ENCODE results near the gene GPC3. TPM values are rescaled to one million over a fixed set of nuclear protein-coding genes. Genes with fewer than 3 reads are reported as not detected.

GPC3 gene
- total RNA-seq, 1 experiment from 2014 or later: 0.98 TPM

DNA sequence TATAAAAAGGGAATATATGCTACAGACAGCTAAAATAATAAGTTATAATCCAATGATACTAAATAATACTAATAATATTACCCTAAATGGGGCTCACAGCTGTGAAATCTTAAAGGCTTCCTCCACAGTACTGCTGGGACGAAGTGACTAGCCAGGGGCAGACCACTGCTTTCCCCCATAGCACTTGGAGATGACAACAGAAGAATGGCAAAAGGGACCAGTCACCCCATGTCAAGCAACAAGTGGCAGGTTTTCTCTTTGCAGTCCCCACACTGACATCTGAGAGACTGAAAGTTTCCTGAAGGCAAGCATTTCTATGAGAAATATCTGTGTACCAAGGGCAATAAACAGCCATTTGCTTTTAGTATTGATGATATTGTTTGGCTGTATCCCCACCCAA lies 396.6 kb downstream of the GPC3 start:
- H3K9me2 ChIP-seq (ENCODE audit: insufficient read depth): no peaks in the 10 kb centered on the region

DNA sequence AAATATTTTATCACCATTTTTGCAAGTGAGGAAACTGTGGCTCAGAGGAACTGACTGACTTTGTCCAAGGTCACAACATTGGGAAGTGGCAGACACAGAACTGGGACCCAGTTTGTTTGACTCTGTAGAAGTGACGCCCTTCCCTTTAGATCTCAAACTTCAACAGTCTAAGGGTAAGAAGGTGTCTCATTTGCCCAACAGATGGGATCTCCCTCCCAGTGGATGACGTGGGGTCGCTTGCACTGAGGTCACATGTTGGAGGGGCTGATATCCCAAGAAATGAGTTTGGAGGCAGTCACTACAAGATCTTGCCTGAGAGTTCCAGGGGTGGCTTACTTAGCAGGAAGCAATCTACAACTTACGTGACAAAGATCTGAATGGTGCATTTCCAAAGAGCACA lies 397.6 kb downstream of the GPC3 start:
- Histone ChIP-seq H3K4me2 (ENCODE audit: low read length) (no peak overlapping the region), H3K36me3 (ENCODE audit: control insufficient read depth in 1 of 2, insufficient read depth in 2 of 2, low read length in 2 of 2) (no peaks in the 10 kb centered on the region), H3K4me3 (replicated peaks in 1 of 2; ENCODE audit: low read depth in 1 of 2, low read length in 2 of 2) (no peak overlapping the region), H3K79me2 (ENCODE audit: insufficient read depth, low read length) (no peaks in the 10 kb centered on the region), H3K9ac (ENCODE audit: low read length) (no peak overlapping the region), H2AFZ (ENCODE audit: low read depth, low read length, poor library complexity, severe bottlenecking) (no peak overlapping the region), H3K27ac (ENCODE audit: low read depth, low read length) (no peak overlapping the region), H3K27me3 (ENCODE audit: insufficient read depth, low read length) (no peaks in the 10 kb centered on the region), H3K4me1 (ENCODE audit: control insufficient read depth in 1 of 2, insufficient read depth in 2 of 2, low read length in 2 of 2) (no peaks in the 10 kb centered on the region), H4K20me1 (ENCODE audit: insufficient read depth) (no peaks in the 10 kb centered on the region), H3K9me2 (ENCODE audit: insufficient read depth) (no peaks in the 10 kb centered on the region), H3K9me3 (ENCODE audit: control insufficient read depth in 1 of 2, insufficient read depth in 1 of 2, low read depth in 1 of 2, low read length in 2 of 2) (no peaks in the 10 kb centered on the region)
- POLR2A ChIA-PET: no interaction called here
- RAD21 ChIA-PET (ENCODE audit: low non-redundant PET in 1 of 2, low total read pairs in 2 of 2, uncharacterized antibody in 2 of 2, unreplicated experiment in 2 of 2): no interaction called here
- BruUV-seq (replicated peaks): no TSS peak
- TF ChIP-seq, protein P1, sequence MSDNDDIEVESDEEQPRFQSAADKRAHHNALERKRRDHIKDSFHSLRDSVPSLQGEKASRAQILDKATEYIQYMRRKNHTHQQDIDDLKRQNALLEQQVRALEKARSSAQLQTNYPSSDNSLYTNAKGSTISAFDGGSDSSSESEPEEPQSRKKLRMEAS (IDR thresholded peaks at IDR 0.05): no peak
- TF ChIP-seq YY1 (IDR thresholded peaks at IDR 0.05; ENCODE audit: extremely low read depth, insufficient replicate concordance, low read depth, low read length): no peak
- TF ChIP-seq, protein P2, sequence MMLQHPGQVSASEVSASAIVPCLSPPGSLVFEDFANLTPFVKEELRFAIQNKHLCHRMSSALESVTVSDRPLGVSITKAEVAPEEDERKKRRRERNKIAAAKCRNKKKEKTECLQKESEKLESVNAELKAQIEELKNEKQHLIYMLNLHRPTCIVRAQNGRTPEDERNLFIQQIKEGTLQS (IDR thresholded peaks at IDR 0.05): no peak
- TF ChIP-seq JUND (IDR thresholded peaks at IDR 0.05): no peak
- no peak for TF ChIP-seq EZH2phosphoT487 (IDR thresholded peaks at IDR 0.05; ENCODE audit: borderline replicate concordance)
- no peak for TF ChIP-seq FOSL1 (IDR thresholded peaks at IDR 0.05; ENCODE audit: low read depth)
- no peak for TF ChIP-seq EZH2 (IDR thresholded peaks at IDR 0.05)
- TF ChIP-seq ZNF274 (IDR thresholded peaks at IDR 0.05; ENCODE audit: low read depth, low read length): no peak
- no peak for TF ChIP-seq ELF1 (IDR thresholded peaks at IDR 0.05; ENCODE audit: borderline replicate concordance, low read depth)
- TF ChIP-seq POLR2AphosphoS5 (IDR thresholded peaks at IDR 0.05; ENCODE audit: low read depth, low read length): no peak
- no peak for TF ChIP-seq SP1 (IDR thresholded peaks at IDR 0.05; ENCODE audit: low read depth)
- TF ChIP-seq, protein P3, sequence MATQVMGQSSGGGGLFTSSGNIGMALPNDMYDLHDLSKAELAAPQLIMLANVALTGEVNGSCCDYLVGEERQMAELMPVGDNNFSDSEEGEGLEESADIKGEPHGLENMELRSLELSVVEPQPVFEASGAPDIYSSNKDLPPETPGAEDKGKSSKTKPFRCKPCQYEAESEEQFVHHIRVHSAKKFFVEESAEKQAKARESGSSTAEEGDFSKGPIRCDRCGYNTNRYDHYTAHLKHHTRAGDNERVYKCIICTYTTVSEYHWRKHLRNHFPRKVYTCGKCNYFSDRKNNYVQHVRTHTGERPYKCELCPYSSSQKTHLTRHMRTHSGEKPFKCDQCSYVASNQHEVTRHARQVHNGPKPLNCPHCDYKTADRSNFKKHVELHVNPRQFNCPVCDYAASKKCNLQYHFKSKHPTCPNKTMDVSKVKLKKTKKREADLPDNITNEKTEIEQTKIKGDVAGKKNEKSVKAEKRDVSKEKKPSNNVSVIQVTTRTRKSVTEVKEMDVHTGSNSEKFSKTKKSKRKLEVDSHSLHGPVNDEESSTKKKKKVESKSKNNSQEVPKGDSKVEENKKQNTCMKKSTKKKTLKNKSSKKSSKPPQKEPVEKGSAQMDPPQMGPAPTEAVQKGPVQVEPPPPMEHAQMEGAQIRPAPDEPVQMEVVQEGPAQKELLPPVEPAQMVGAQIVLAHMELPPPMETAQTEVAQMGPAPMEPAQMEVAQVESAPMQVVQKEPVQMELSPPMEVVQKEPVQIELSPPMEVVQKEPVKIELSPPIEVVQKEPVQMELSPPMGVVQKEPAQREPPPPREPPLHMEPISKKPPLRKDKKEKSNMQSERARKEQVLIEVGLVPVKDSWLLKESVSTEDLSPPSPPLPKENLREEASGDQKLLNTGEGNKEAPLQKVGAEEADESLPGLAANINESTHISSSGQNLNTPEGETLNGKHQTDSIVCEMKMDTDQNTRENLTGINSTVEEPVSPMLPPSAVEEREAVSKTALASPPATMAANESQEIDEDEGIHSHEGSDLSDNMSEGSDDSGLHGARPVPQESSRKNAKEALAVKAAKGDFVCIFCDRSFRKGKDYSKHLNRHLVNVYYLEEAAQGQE (IDR thresholded peaks at IDR 0.05; ENCODE audit: low read depth): no peak
- no peak for TF ChIP-seq SIN3A (IDR thresholded peaks at IDR 0.05; ENCODE audit: low read depth)
- intact Hi-C loops (cut with micrococcal nuclease): no loop called here
- DNase-seq (ENCODE audit: low read depth, low spot score): no peak
- no peak for ATAC-seq
- CTCF ChIA-PET: no interaction called here

More for the DNA sequence above, 396.6 kb downstream of the GPC3 start:
- no peaks in the 10 kb centered on the region for H3K79me2 ChIP-seq (ENCODE audit: insufficient read depth, low read length)
- H3K4me1 ChIP-seq (ENCODE audit: control insufficient read depth in 1 of 2, insufficient read depth in 2 of 2, low read length in 2 of 2): no peaks in the 10 kb centered on the region
- TF ChIP-seq EGR1 (IDR thresholded peaks at IDR 0.05; ENCODE audit: low read depth): no peak
- no peak overlapping the region for H3K27ac ChIP-seq (ENCODE audit: low read depth, low read length)
- CTCF ChIA-PET: no interaction called here
- no peak overlapping the region for H3K9ac ChIP-seq (ENCODE audit: low read length)
- POLR2A ChIA-PET: no interaction called here
- H3K4me2 ChIP-seq (ENCODE audit: low read length): no peak overlapping the region
- no TSS peak for BruUV-seq (replicated peaks)
- no peaks in the 10 kb centered on the region for H4K20me1 ChIP-seq (ENCODE audit: insufficient read depth)
- intact Hi-C loops (cut with micrococcal nuclease): no loop called here
- H3K4me3 ChIP-seq (replicated peaks in 1 of 2; ENCODE audit: low read depth in 1 of 2, low read length in 2 of 2): no peak overlapping the region
- no peaks in the 10 kb centered on the region for H3K36me3 ChIP-seq (ENCODE audit: control insufficient read depth in 1 of 2, insufficient read depth in 2 of 2, low read length in 2 of 2)
- no peak overlapping the region for H2AFZ ChIP-seq (ENCODE audit: low read depth, low read length, poor library complexity, severe bottlenecking)
- no peaks in the 10 kb centered on the region for H3K9me3 ChIP-seq (ENCODE audit: control insufficient read depth in 1 of 2, insufficient read depth in 1 of 2, low read depth in 1 of 2, low read length in 2 of 2)
- DNase-seq (ENCODE audit: low read depth, low spot score) (no peak), ATAC-seq (no peak)
- RAD21 ChIA-PET (ENCODE audit: low non-redundant PET in 1 of 2, low total read pairs in 2 of 2, uncharacterized antibody in 2 of 2, unreplicated experiment in 2 of 2): no interaction called here
- no peaks in the 10 kb centered on the region for H3K27me3 ChIP-seq (ENCODE audit: insufficient read depth, low read length)
